Muscle of arm (tissue), 12 donors: ENCODE results near the gene MPPED2. TPM values are rescaled to one million over a fixed set of nuclear protein-coding genes. Genes with fewer than 3 reads are reported as not detected.

Experiments used
- DNase-seq: peaks from one replicate; pipeline ENCODE4 v3.0.0-alpha.2; 2013
- polyA plus RNA-seq, 12 donors: library from polyadenylated mRNA; unstranded; fragments of 120-200 nt; gene quantifications; one replicate each; pipeline ENCODE4 v1.2.1, GENCODE V29; 2013; ENCODE audit not compliant: insufficient read length in 12 of 12

MPPED2 gene
- polyA plus RNA-seq, 12 donors, result 6.1 to 27.1 (median 8.6) TPM; not detected in 1

DNA sequence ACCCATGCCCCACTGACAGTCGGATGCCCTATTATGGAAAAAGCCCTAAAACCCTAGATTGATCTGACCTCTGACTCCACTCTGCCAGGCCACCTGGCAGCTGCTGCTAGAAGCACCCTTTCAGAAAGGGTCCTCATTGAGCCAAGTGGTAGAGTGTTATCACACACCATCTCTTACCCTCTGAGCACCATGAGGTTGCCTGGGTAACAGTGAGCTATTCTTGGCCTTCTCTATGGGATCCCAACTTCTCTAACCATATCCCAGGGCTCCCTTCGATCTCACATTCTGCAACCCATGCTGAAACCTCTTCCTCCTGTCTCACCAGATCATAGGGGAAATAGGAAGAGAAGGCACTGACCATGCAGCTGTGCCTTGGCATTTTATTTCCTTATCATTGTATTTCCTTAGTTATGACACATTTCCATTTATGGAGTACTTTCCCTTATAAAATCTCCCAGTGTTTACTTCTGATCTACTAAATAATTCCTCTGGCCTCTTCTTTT is 52.7 kb downstream of the MPPED2 start:
- DNase-seq, result no peak

DNA sequence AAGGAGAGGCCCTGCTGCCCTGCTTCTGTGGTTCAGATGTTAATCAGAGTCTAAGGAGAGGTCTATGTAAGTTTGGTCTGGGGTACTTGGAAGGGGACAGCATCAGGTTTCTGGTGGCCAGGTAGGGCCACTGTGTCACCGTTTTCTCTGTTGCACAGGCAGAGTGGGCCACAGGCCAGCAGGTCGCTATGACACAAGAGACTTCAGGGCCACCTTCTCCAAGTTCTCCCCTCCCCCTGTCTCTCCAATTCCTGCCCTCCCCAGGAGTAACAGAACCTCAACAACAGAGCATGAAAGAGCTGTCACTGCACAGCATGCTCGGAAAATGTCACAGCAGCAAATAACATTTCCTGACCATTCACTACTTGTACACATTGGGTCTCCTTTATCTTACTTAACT is 58.6 kb downstream of the MPPED2 start:
- no peak for DNase-seq

DNA sequence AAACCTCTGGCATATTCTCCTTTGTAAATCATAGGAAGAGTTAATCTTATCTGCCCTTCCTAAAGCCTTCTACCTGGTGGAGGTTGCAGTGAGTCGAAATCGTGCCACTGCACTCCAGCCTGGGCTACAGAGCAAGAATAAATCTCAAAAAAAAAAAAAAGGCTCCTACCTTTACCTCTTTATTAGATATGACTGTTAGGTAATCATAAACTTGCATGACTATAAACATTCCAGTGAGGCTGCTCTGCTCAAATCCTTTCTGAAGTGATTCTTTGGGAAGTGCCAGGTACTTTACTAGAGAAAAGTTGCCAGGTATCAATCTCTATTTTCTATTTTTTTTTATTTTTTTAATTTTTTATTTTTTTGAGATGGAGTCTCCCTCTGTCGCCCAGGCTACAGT is 59.6 kb downstream of the MPPED2 start:
- DNase-seq, result no peak

DNA sequence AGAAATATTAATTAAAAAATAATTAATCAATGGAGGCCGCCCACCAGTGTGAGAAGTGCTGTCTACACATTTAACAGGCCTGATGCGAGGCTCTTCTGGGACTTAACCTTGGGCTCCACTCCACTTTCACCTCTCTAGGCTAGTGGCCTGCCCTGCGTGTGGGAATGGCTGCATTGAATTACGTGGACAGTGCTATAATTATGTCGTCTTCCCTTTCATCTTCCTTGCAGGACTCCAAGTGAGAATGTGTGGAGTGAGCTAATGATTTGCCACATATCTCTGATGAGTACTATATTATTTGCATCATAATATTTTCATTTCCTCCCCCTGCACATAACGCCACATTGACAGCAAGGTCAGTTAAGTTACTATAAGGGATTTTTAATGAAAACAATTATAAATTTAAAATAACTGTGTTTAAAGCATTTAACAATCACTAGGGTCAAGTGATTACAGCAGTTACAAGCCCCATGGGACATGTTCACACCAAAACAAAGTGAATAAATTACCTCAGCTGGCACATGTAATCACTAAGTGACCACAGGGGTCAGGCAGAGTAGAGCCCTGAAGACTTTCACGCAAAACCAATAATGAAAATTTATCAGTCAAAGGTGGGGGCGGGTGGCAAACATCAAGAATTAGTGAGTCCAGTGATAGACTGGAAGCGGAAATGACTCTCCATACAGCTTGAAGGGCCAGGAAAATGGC is 63.5 kb downstream of the MPPED2 start:
- DNase-seq, result no peak

DNA sequence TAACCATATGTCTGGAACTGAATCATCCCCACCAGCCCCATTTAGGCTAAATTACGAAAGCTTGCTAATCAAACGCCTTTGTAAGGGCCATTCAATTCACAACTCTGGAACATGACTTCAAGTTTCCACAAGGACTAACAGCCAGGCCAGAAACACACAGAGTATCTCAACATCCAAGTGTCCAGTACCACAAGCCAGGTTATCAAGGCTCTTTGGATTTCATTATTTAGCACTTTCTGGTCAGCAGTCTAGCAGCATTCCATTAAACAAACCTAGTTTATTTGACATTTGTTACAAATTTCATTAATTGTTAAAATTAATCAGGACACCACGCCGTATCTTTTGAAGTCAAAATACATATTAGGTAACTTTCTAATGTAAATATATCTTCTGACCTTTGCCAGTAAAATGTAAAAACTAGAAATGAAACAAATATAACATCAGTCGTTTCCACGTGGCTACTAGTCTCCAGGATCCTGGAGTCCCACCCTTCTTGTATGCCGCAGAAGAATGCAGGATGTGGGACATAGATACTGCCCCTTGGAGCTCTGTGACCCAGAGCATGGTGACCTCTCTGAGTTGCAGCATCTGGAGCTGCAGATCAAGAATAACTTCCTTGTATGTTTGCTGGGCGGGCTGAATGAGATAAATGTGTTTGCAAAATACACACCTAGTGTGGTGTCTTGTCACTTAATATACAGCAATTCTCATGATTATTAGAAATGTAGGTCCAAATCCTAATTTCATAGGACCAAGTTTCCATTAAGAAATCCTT is 64.7 kb downstream of the MPPED2 start:
- no peak for DNase-seq

DNA sequence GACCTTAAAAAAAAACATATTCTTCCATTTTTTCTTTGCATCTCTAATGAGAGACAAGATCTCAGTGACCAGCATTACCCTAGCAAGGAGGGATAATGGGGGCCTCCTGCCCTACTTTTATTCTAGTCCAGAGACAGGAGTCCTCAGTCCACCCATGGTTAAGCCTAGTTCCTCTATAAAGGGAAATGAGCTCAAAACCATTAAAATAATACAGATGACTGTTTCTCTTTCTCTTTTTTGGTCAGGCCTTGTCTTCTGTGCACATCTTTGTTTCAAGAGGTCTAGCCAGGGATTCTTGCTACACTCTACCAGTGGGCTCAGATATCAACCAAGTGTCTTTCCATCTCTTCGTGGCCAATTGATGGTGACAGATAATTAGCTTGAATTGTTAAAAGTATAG is 73.1 kb downstream of the MPPED2 start:
- DNase-seq, result no peak

DNA sequence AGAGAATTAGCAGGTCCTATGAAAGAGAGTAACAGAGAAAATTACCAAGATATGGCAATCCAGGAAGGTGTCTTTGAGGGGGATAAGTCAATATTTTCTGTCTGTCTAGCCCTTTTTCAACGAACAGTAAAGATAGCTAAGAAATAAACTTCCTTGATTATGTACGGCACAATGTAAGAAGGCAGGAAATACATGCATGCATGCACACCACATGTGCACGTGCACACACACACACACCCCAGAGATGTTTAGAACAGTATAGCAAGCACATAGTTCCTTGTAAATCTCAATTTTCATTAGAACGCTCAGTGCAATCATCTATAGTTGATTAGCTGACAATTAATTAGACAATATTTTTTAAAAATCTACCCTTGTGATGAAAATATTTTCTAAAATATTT is 74.7 kb downstream of the MPPED2 start:
- no peak for DNase-seq

DNA sequence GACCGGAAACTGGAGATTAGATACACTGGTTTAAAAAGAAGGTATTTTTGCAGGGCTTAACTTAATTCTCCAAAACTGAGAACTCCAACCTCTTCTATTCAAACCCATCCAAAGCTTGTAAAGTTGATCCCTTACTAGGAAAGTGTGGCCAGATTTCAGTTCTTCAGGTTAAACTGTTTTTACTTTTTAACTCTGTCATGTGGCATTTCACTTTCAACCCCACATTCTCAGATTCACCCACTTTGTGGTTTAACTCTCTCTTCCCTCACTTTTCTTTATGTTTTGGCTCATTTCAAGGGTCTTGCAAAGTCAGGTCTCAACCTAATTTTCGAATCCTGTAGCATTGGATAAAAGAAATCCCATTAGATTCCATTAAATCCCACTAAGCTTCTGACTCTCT is 75.4 kb downstream of the MPPED2 start:
- DNase-seq, result no peak

DNA sequence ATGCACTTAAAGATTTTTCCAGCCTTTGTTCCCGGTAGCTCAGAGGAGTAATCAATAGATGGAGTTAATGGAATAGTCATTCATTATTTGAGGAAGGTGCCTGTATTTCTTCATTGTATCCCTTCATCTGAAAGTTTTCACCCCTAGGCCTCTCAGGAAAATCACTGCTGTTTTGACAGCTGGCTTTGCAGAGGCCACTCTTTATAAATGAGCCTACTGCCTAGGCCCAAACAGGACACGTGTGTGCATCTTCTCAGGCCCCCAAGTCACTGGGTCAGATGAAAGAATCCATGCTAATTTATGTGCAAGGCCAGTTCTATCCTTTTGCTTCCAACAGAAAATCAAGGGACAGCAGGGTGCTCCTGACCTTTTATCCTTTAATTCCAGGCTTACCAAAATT is 76.8 kb downstream of the MPPED2 start:
- no peak for DNase-seq

DNA sequence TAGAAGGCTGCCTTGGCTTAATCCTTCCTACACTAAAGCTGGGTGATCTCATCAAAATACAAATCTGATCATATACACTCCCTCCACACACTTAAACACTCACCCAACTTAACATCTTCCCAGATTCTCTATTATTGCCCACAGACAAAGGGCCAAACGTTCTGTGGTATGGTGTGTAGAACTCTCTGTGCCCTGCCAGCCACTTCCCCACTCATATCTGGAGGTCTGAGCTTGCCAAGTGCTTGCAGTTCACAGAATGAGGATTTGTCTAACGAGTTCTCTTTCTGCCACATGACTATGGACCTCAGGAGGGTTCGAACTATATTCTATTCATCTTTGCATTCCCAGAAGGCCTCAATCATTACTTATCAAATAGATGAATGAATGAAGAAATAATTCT is 77.6 kb downstream of the MPPED2 start:
- no peak for DNase-seq

DNA sequence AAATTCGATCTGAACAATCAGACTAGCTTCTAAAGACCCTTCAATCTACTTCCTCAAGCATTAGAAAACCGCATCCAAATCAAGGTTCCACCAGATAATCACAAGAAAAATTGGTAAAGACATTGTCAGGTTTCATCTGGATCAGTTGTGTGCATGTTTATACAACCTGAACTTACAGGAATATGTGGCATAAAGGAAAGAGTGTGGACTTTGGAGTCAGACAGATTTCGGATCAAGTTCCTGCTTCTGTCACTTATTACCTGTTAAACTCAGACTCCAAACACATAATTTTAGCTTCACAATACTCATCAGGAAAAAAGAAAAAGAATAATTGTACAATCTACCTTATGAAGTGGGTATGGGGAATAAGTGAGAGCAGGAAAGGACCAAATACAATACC is 80.5 kb downstream of the MPPED2 start:
- no peak for DNase-seq

DNA sequence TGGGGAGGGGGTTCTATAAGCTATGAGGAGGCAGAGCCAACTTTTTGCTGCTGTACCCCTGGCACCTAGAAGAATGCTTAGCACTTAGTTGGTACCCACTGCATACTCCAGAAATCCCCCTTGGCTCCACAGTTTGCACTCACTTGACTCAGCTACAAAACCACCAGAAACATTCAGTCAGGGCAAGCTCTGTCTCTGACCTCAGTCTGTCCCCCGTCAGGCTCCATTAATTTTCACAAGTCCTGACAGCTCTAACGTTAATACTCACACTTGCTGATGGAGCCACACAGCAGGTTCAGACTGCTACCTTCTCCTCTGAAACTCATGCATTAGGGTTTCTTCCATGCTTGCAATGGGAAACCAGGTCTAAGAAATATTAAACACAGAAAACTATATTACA is 81.7 kb downstream of the MPPED2 start:
- no peak for DNase-seq

DNA sequence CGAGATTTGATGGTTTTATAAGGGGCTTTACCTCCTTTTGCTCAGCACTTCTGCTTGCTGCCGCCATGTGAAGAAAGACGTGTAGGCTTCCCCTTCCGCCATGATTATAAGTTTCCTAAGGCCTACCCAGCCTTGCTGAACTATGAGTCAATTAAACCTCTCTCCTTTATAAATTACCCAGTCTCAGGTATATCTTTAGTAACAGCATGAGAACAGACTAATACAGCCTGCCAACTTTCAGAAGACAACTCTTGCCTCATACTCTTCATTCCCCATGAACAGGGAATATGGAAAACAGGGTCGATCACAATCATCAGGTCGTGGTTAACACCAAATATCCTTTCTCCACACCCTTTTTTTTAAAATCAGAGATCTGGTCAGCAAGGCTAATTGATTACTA is 83.0 kb downstream of the MPPED2 start:
- no peak for DNase-seq

DNA sequence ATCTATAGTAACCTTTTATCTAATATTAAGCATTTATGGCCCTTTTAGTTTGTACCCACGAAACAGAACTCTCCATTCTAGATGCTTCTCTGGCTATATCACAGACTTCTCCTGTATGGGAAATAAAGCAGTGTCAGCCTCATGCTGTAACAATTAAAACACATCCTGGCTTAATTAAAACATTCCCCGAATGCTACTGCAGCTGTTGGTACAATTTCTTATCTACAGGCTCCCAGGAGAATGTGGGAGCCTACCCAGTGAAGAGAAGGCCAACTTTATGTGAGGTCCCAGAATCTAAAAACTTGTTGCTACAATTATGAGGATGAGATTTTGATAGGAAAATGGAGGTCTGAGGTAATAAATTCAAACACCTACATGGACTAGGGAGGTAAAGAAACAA is 83.8 kb downstream of the MPPED2 start:
- DNase-seq, result no peak

DNA sequence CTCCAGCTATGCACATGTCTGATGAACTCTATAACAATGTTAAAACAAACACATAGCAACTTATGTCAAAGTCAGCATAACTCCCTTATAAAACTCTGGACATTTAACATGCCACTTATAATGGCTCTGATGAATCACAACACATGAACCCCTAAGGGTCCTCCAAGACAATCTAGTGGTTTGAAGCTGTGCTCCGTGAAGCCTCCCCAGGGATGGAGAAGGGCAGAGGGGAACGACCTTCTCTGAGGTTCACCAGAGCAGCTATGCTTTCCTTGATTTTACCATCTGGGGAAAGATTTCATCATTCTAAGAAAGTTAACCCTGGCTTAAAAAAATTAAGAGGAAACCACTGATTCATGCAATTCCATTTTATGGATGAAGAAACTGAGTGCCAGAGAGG is 84.4 kb downstream of the MPPED2 start:
- DNase-seq, result no peak

DNA sequence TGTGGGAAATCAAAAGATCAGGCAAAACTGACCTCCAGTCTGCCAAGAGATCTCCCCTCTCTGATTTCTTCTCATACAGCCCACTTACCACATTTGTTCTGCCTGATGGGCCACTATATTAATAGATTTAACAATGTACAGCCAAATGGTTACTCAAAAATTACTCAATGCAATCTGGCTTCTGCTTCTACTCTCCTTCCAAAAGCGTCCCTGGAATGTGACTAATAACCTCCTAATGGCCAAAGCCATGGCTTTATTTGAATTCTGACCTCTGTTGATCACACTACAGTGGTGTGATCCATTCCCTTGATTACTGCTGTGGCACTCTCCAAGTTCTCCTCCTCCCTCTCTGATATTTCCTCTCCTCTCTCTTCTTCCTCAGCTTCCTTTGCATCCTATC is 86.2 kb downstream of the MPPED2 start:
- DNase-seq, result no peak

DNA sequence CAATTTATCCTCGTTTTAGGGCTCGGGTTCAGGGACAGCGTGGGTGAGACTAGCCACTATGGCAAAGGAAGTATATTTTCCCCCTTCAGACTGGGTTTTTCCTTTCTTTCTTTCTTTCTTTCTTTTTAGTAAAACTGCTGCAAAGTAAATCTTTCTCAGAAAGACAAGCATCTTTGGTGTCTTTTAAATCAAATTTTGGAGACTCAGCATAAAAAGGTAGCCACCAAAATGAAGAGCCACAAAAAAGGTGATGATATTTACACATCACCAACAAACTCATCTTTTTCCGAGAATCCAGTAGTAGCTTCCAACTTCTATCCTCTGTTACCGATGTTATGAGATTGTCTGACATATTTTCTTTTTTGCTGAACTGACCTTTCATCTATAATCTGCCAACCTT is 88.6 kb downstream of the MPPED2 start:
- no peak for DNase-seq

DNA sequence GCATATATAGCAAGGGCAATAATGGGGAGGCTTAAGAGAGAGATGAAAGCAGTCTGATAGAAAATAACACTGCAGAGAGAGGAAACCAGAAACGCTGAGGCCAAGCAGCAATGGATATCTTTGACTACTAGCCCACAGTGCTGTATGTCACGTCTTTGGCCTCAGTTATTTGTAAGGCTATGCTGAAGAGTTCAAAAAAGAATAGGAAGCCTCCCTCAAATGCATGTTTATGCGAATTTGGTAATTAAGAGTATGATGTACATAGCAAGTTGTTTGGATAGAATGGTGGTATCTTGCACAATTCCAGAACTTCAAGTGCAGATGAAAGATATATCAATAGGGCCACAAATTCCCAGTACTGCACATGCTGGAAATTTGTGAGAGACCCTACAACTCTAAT is 89.2 kb downstream of the MPPED2 start:
- DNase-seq, result no peak

DNA sequence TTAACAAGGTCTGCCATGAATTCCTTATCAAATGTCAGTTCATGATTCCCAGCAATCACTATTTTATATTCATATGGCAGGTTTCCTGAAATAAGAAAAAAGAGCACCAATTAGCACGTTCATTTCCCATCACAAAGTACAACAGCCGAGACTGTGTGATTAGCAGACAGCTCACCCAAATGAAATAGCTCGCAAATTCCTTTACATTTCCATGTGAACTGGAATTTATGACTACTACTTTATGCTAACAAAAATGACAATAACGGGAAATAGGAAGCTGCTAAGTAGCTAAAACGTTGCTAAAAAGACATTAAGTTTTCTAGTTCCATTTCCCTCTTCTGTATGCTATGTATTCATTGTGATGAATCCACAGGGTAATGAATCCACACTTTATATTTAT is 90.7 kb downstream of the MPPED2 start:
- DNase-seq, result no peak

DNA sequence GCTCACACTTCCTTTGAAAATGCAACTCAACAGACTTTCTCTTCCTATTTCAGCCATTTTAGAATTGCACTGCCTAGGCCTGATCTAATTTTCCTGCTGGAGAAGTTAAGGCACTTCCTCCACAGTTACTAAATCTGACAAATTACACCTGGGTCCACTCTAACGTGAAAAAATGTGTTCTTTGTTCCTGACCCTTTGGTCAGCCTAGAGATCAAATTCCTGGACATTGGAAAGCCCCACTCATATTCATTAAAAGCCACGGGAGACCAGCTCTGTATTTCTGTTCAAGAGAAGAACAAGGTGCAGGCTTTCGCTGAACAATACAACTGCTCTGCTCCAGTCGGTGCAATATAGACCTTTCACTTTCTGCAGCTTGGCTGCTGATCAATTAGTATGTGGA is 96.6 kb downstream of the MPPED2 start:
- DNase-seq, result no peak

DNA sequence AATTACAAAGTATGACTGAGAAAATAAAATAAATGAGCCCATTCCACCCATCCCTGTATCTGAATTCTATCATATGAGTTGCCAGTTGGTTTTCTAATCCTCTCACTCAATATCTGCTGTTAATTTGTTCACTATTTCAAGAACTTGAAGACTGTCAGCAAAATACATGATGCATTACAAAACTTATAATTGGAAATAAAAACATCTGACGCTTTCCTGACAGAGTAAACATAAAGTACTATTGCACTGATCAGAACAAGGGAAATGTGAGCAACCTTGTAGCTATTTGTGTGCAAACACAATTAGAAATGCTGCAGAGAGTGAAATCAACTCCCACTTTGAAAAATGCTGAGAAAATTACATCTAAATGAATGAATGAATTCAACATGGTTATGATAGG is 97.1 kb downstream of the MPPED2 start:
- no peak for DNase-seq

DNA sequence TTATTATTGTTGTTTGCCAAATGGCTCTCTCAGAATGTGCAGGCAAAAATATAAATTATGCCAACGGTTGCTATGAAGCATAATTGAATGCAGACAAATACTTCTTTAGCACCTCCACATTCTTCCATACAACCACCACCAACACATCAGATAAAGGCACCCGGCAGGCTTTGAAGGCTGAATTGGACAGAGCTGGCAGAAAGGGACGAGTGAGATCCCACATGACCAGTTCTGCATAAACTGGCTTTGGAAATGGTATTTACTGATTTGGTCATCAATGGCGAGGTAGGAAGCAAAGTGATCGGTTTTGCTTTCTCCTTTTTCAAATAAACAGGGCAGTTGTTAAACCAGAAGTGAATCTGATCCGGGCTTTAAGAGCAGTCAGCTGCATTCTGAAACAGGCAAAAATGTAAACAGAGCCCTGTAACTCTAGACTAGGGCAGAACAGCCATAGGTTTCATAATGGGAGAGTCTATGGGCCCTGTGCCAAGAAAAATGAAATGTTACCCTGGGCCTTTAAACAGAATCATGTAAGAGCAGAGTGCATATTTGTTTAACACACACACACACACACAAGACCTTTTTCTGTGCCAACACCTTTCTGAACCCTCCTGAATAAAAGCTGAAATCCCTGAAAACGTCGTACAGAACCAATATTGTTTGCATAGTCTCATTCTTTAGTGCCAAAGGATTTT is 97.7 kb downstream of the MPPED2 start:
- DNase-seq, result no peak
